ENCODE data around the gene ENPP7.

GRCh38 chr17:79681101-79681621 lies 49.6 kb upstream of the ENPP7 start:
- TF ChIP-seq POLR2AphosphoS5 (IDR thresholded peaks at IDR 0.05; ENCODE audit: low read depth, low read length) (no peak), POLR2A (IDR thresholded peaks at IDR 0.05; ENCODE audit: low read depth, low read length) (no peak), TAF1 (IDR thresholded peaks at IDR 0.05; ENCODE audit: borderline replicate concordance, low read depth, low read length) (no peak)
